ENCODE measurements around the gene COLEC11.
"Not testable (repeated sequence)": the region's sequence is repeated elsewhere in the genome, so short reads cannot be mapped to it uniquely, and the experiment has no call there.

Gene COLEC11

GRCh38 chr2:3594493-3595281 is at the start of gene COLEC11:
Gene COLEC11, plus strand, starts transcription at chr2:3595112. Its CDS starts 9,229 bp downstream, at chr2:3604341.
- DNase-seq = no peak

GRCh38 chr2:3545788-3546478 is 49.0 kb upstream of the COLEC11 start:
- no peak for DNase-seq

- DNase-seq = no peak
Measured at GRCh38 chr2:3547915-3548314, 47.0 kb upstream of the COLEC11 start.

- DNase-seq = no peak
Measured at GRCh38 chr2:3553946-3554345, 41.0 kb upstream of the COLEC11 start.

GRCh38 chr2:3557639-3558204 is 37.2 kb upstream of the COLEC11 start:
- DNase-seq = no peak

GRCh38 chr2:3558205-3559014 is 36.5 kb upstream of the COLEC11 start, which contains the start of gene RNASEH1:
Gene RNASEH1, minus strand, starts transcription at chr2:3558333. Its CDS starts 73 bp downstream, at chr2:3558260.
- peak; percentile 92 for DNase-seq

- DNase-seq = no peak
Measured at GRCh38 chr2:3563521-3563976, 31.4 kb upstream of the COLEC11 start.

GRCh38 chr2:3565117-3565516 is 29.8 kb upstream of the COLEC11 start:
- DNase-seq = no peak

GRCh38 chr2:3566806-3567205 is 28.1 kb upstream of the COLEC11 start:
- no peak for DNase-seq

- not testable (repeated sequence) for DNase-seq
Measured at GRCh38 chr2:3569656-3570055, 25.3 kb upstream of the COLEC11 start.

- DNase-seq = no peak
Measured at GRCh38 chr2:3571284-3571683, 23.6 kb upstream of the COLEC11 start.

- DNase-seq = no peak
Measured at GRCh38 chr2:3572620-3573019, 22.3 kb upstream of the COLEC11 start.

- DNase-seq = no peak
Measured at GRCh38 chr2:3574155-3574554, 20.8 kb upstream of the COLEC11 start.

- no peak for DNase-seq
Measured at GRCh38 chr2:3575534-3576262, 19.2 kb upstream of the COLEC11 start.

GRCh38 chr2:3576263-3576630 is 18.7 kb upstream of the COLEC11 start:
- DNase-seq = not testable (repeated sequence)

- no peak for DNase-seq
Measured at GRCh38 chr2:3578987-3579386, 15.9 kb upstream of the COLEC11 start.

GRCh38 chr2:3580449-3580848 is 14.5 kb upstream of the COLEC11 start:
- DNase-seq = no peak

- no peak for DNase-seq
Measured at GRCh38 chr2:3581367-3582262, 13.3 kb upstream of the COLEC11 start.

GRCh38 chr2:3584076-3584475 is 10.8 kb upstream of the COLEC11 start:
- no peak for DNase-seq

GRCh38 chr2:3584608-3585260 is 10.2 kb upstream of the COLEC11 start:
- DNase-seq = no peak

All from NK-92 treated with Interleukin-12 subunit alpha and Interleukin-12 subunit beta, amount 100 ng/mL, for 24 hours (cell line).